A204.1 (cell line): ENCODE measurements around the gene CHRNA4.

ENCODE experiments used
- FAIRE-seq: peaks from 2 replicates; lab custom pipeline; 2012; peaks lifted over from hg19 to GRCh38; lab: Jason Lieb, UNC

Gene CHRNA4

GRCh38 chr20:63332488-63333240, 28.5 kb downstream of the CHRNA4 start:
- FAIRE-seq: no peak

GRCh38 chr20:63331741-63332400, 29.3 kb downstream of the CHRNA4 start:
- no peak for FAIRE-seq

GRCh38 chr20:63330940-63331339, 30.2 kb downstream of the CHRNA4 start:
- no peak for FAIRE-seq

GRCh38 chr20:63330084-63330760, 30.9 kb downstream of the CHRNA4 start:
- no peak for FAIRE-seq

- no peak for FAIRE-seq
Measured at GRCh38 chr20:63329331-63330083, 31.6 kb downstream of the CHRNA4 start.

- FAIRE-seq: no peak
Measured at GRCh38 chr20:63328718-63329275, 32.4 kb downstream of the CHRNA4 start.

- no peak for FAIRE-seq
Measured at GRCh38 chr20:63328026-63328700, 33.0 kb downstream of the CHRNA4 start.

- no peak for FAIRE-seq
Measured at GRCh38 chr20:63327231-63327745, 33.9 kb downstream of the CHRNA4 start.

- no peak for FAIRE-seq
Measured at GRCh38 chr20:63326314-63327230, 34.6 kb downstream of the CHRNA4 start.

- no peak for FAIRE-seq
Measured at GRCh38 chr20:63325554-63326313, 35.4 kb downstream of the CHRNA4 start.

- FAIRE-seq: no peak
Measured at GRCh38 chr20:63325021-63325471, 36.1 kb downstream of the CHRNA4 start.

GRCh38 chr20:63323357-63323981, 37.7 kb downstream of the CHRNA4 start:
- no peak for FAIRE-seq

- FAIRE-seq: no peak
Measured at GRCh38 chr20:63322933-63323273, 38.2 kb downstream of the CHRNA4 start.

GRCh38 chr20:63322146-63322932, 38.8 kb downstream of the CHRNA4 start:
- FAIRE-seq: no peak

GRCh38 chr20:63321148-63321831, 39.9 kb downstream of the CHRNA4 start:
- FAIRE-seq: no peak

- no peak for FAIRE-seq
Measured at GRCh38 chr20:63320616-63321147, 40.5 kb downstream of the CHRNA4 start.

- FAIRE-seq: no peak
Measured at GRCh38 chr20:63320041-63320511, 41.1 kb downstream of the CHRNA4 start.
